ENCODE data around the gene BAX.
A peak's percentile ranks its signal among the peaks of the same experiment; 100 is the strongest.

GRCh38 chr19:48965806-48966540, 11.3 kb downstream of the BAX start:
- 0 out of 2 replicates have a peak, but pooled peaks have one; percentile 7 for TF ChIP-seq POLR2A (IDR thresholded peaks at IDR 0.05; ENCODE audit: low read depth, low read length)
- TF ChIP-seq CTCF (conservative IDR thresholded peaks at IDR 0.05; ENCODE audit: low read depth, low read length) = no peak
- TF ChIP-seq RAD21 (IDR thresholded peaks at IDR 0.05; ENCODE audit: low read length) = no peak
- no peak for TF ChIP-seq BHLHE40 (IDR thresholded peaks at IDR 0.05; ENCODE audit: low read depth, low read length)
- TF ChIP-seq RCOR1 (IDR thresholded peaks at IDR 0.05; ENCODE audit: insufficient replicate concordance, low read length) = no peak
- TF ChIP-seq ELK1 (IDR thresholded peaks at IDR 0.05; ENCODE audit: borderline replicate concordance, low read depth, low read length) = no peak
- no peak for TF ChIP-seq CHD1 (IDR thresholded peaks at IDR 0.05; ENCODE audit: low read depth, low read length)
- no peak for TF ChIP-seq RFX5 (IDR thresholded peaks at IDR 0.05; ENCODE audit: low read depth, low read length)
- no peak for TF ChIP-seq CEBPB (IDR thresholded peaks at IDR 0.05; ENCODE audit: low read depth, low read length)
- no peak for TF ChIP-seq MAFK (IDR thresholded peaks at IDR 0.05; ENCODE audit: low read depth, low read length)
- no peak for TF ChIP-seq MAZ (IDR thresholded peaks at IDR 0.05; ENCODE audit: borderline replicate concordance, low read depth, low read length)

Data from IMR-90 (cell line).